Measurements from ENCODE around the gene PRICKLE4. TPM values are rescaled to one million over a fixed set of nuclear protein-coding genes. Genes with fewer than 3 reads are reported as not detected.

Gene PRICKLE4
- total and polyA plus RNA-seq, 2 of the 4 experiments (the other 2 are of a cell fraction): 0.72 TPM; not detected in 1

- no peak for TF ChIP-seq FOS (IDR thresholded peaks at IDR 0.05; ENCODE audit: low read depth, low read length)
Observed at GRCh38 chr6:41759106-41759904, 21.3 kb upstream of the PRICKLE4 start (continued).

GRCh38 chr6:41759905-41760579, 20.5 kb upstream of the PRICKLE4 start:
- no peak overlapping the region for H3K4me3 ChIP-seq (ENCODE audit: insufficient read depth, low read depth, low read length)
- H4K20me1 ChIP-seq (ENCODE audit: insufficient read depth, low read length): no peaks in the 10 kb centered on the region
- H3K56ac ChIP-seq (ENCODE audit: extremely low read depth, insufficient read depth, low read length): no peak overlapping the region
- dilution Hi-C loops (cut with HindIII; ENCODE audit: low sequenced_read_pairs, unreplicated experiment): no loop called here
- peaks cover 25% of the 10 kb centered on the region for H3K27me3 ChIP-seq (ENCODE audit: control insufficient read depth, insufficient read depth, low read length)
- no peak overlapping the region for H4K5ac ChIP-seq (ENCODE audit: low read depth, low read length)
- peaks cover 3% of the 10 kb centered on the region; the same call in 1 of the 2 replicates for H3K4me1 ChIP-seq (ENCODE audit: control insufficient read depth, insufficient read depth, low read length)
- in situ Hi-C loops (cut with MboI; ENCODE audit: low sequenced_read_pairs): no loop called here
- no peak overlapping the region for H3K4ac ChIP-seq (ENCODE audit: low read depth, low read length)
- ChIA-PET POLR2A (ENCODE audit: unreplicated experiment) (no interaction called here), CTCF (no interaction called here)
- H3K9ac ChIP-seq (ENCODE audit: low read depth, low read length): no peak overlapping the region
- no peak overlapping the region for H3K23ac ChIP-seq (ENCODE audit: low read depth, low read length)
- DNase-seq (no peak), ATAC-seq (ENCODE audit: low read depth) (no peak)
- no peaks in the 10 kb centered on the region; the same call in 1 of the 2 replicates for H3K9me1 ChIP-seq (ENCODE audit: insufficient read depth, low read length)
- no peak overlapping the region for H2BK5ac ChIP-seq (ENCODE audit: low read depth, low read length, poor library complexity, severe bottlenecking)
- WGBS, 2 experiments (ENCODE audit: extremely low coverage in 2 of 2, insufficient read length in 1 of 2): no CpG with 5 or more reads among the region's 2 CpGs
- H3K36me3 ChIP-seq (ENCODE audit: control insufficient read depth, insufficient read depth, low read length): no peaks in the 10 kb centered on the region
- no peaks in the 10 kb centered on the region for H3K9me3 ChIP-seq (ENCODE audit: control insufficient read depth, insufficient read depth, low read length)
- no peak overlapping the region for H2BK15ac ChIP-seq (ENCODE audit: low read depth, low read length)
- no peaks in the 10 kb centered on the region for H3K79me1 ChIP-seq (ENCODE audit: low read depth in 1 of 2, low read length in 2 of 2)
- no peak overlapping the region for H2AK9ac ChIP-seq (replicated peaks; ENCODE audit: low read depth, low read length, poor library complexity)
- H3K18ac ChIP-seq (ENCODE audit: low read depth, low read length): no peak overlapping the region
- intact Hi-C loops (cut with micrococcal nuclease): no loop called here
- H2AK5ac ChIP-seq (ENCODE audit: low read depth, low read length): no peak overlapping the region
- no peak overlapping the region for H4K91ac ChIP-seq (ENCODE audit: insufficient read depth, low read depth, low read length)
- no peak overlapping the region for H3K14ac ChIP-seq (replicated peaks; ENCODE audit: low read depth, low read length)
- no peak overlapping the region for H4K8ac ChIP-seq (ENCODE audit: low read depth in 2 of 2, low read length in 2 of 2)
- H3K4me2 ChIP-seq (ENCODE audit: low read depth, low read length): no peak overlapping the region
- BruUV-seq (replicated peaks): no TSS peak
- no peak overlapping the region for H3K27ac ChIP-seq (ENCODE audit: insufficient read depth, low read length)
- no peak overlapping the region for H2AFZ ChIP-seq (replicated peaks; ENCODE audit: low read length, poor library complexity)
- H2BK20ac ChIP-seq (ENCODE audit: low read depth, low read length): no peak overlapping the region
- TF ChIP-seq BHLHE40 (IDR thresholded peaks at IDR 0.05; ENCODE audit: low read depth, low read length) (no peak), RFX5 (IDR thresholded peaks at IDR 0.05; ENCODE audit: low read depth, low read length) (no peak), RAD21 (IDR thresholded peaks at IDR 0.05; ENCODE audit: low read length) (no peak), CEBPB (IDR thresholded peaks at IDR 0.05; ENCODE audit: low read depth, low read length) (no peak), ELK1 (IDR thresholded peaks at IDR 0.05; ENCODE audit: borderline replicate concordance, low read depth, low read length) (no peak), MXI1 (IDR thresholded peaks at IDR 0.05; ENCODE audit: borderline replicate concordance, low read depth, low read length) (no peak), SMC3 (IDR thresholded peaks at IDR 0.05; ENCODE audit: low read depth, low read length) (no peak), POLR2A (IDR thresholded peaks at IDR 0.05; ENCODE audit: low read depth, low read length) (no peak), CTCF (conservative IDR thresholded peaks at IDR 0.05; ENCODE audit: low read depth, low read length) (no peak), USF2 (IDR thresholded peaks at IDR 0.05; ENCODE audit: low read depth, low read length) (no peak)
- H2BK120ac ChIP-seq (ENCODE audit: low read depth, low read length): no peak overlapping the region
